ES-I3 (cell line): ENCODE measurements around the gene C11orf21.

Experiments used
- H3K36me3 ChIP-seq: 2 replicates; pipeline ENCODE4 v1.6.1; 2013; ENCODE audit warnings: mild to moderate bottlenecking, low read length, control low read depth, moderate library complexity; ENCODE audit not compliant: insufficient read depth
- H3K4me1 ChIP-seq: 2 replicates; pipeline ENCODE4 v1.6.1; 2013; ENCODE audit warnings: mild to moderate bottlenecking, control low read depth, low read length; ENCODE audit not compliant: insufficient read depth
- H3K9ac ChIP-seq: 2 replicates; pipeline ENCODE4 v1.6.1; 2013; ENCODE audit warnings: low read depth, mild to moderate bottlenecking, low read length, moderate library complexity
- H3K9me3 ChIP-seq: 2 replicates; pipeline ENCODE4 v1.6.1; 2013; ENCODE audit warnings: mild to moderate bottlenecking, low read length, moderate library complexity; ENCODE audit not compliant: control insufficient read depth, insufficient read depth

C11orf21 gene

GRCh38 chr11:2307501-2308331, 6.0 kb upstream of the C11orf21 start:
- H3K4me1 ChIP-seq = peaks cover 3% of the 10 kb centered on the region; the same call in 1 of the 2 replicates
- H3K9ac ChIP-seq = no peak overlapping the region
- no peaks in the 10 kb centered on the region for H3K9me3 ChIP-seq
- no peaks in the 10 kb centered on the region for H3K36me3 ChIP-seq

GRCh38 chr11:2306877-2307500, 5.3 kb upstream of the C11orf21 start:
- no peaks in the 10 kb centered on the region for H3K9me3 ChIP-seq
- H3K4me1 ChIP-seq = peaks cover 3% of the 10 kb centered on the region; the same call in 1 of the 2 replicates
- H3K9ac ChIP-seq = no peak overlapping the region
- H3K36me3 ChIP-seq = no peaks in the 10 kb centered on the region

GRCh38 chr11:2306452-2306823, 4.7 kb upstream of the C11orf21 start:
- no peaks in the 10 kb centered on the region for H3K36me3 ChIP-seq
- no peaks in the 10 kb centered on the region for H3K9me3 ChIP-seq
- H3K9ac ChIP-seq = no peak overlapping the region
- peaks cover 3% of the 10 kb centered on the region; the same call in 1 of the 2 replicates for H3K4me1 ChIP-seq

- peaks cover 3% of the 10 kb centered on the region; the same call in 1 of the 2 replicates for H3K4me1 ChIP-seq
- no peaks in the 10 kb centered on the region for H3K36me3 ChIP-seq
- no peaks in the 10 kb centered on the region for H3K9me3 ChIP-seq
- H3K9ac ChIP-seq = no peak overlapping the region
Measured at GRCh38 chr11:2305788-2306451, 4.2 kb upstream of the C11orf21 start.

GRCh38 chr11:2305140-2305778, 3.5 kb upstream of the C11orf21 start:
- no peaks in the 10 kb centered on the region for H3K9me3 ChIP-seq
- peaks cover 3% of the 10 kb centered on the region; the same call in 1 of the 2 replicates for H3K4me1 ChIP-seq
- no peak overlapping the region for H3K9ac ChIP-seq
- H3K36me3 ChIP-seq = no peaks in the 10 kb centered on the region

- H3K4me1 ChIP-seq = peaks cover 3% of the 10 kb centered on the region; the same call in 1 of the 2 replicates
- H3K9me3 ChIP-seq = no peaks in the 10 kb centered on the region
- no peak overlapping the region for H3K9ac ChIP-seq
- H3K36me3 ChIP-seq = no peaks in the 10 kb centered on the region
Measured at GRCh38 chr11:2304506-2305139, 2.9 kb upstream of the C11orf21 start.

- H3K9me3 ChIP-seq = no peaks in the 10 kb centered on the region
Measured at GRCh38 chr11:2303627-2304505, 2.1 kb upstream of the C11orf21 start.

GRCh38 chr11:2302896-2303626, 1.3 kb upstream of the C11orf21 start:
- Histone ChIP-seq H3K9me3 (no peaks in the 10 kb centered on the region), H3K4me1 (peaks cover 3% of the 10 kb centered on the region; the same call in 1 of the 2 replicates), H3K36me3 (no peaks in the 10 kb centered on the region), H3K9ac (no peak overlapping the region)

More at GRCh38 chr11:2303627-2304505, 2.1 kb upstream of the C11orf21 start:
- Histone ChIP-seq H3K9ac (no peak overlapping the region), H3K4me1 (peaks cover 3% of the 10 kb centered on the region; the same call in 1 of the 2 replicates), H3K36me3 (no peaks in the 10 kb centered on the region)

GRCh38 chr11:2302306-2302895, 683 bp upstream of the C11orf21 start:
- peaks cover 3% of the 10 kb centered on the region; the same call in 1 of the 2 replicates for H3K4me1 ChIP-seq

GRCh38 chr11:2300936-2301630, 635 bp downstream of the C11orf21 start:
- H3K9me3 ChIP-seq = no peaks in the 10 kb centered on the region
- H3K9ac ChIP-seq = no peak overlapping the region
- no peaks in the 10 kb centered on the region for H3K36me3 ChIP-seq
- peaks cover 3% of the 10 kb centered on the region; the same call in 1 of the 2 replicates for H3K4me1 ChIP-seq

More at GRCh38 chr11:2302306-2302895, 683 bp upstream of the C11orf21 start:
- H3K9me3 ChIP-seq = no peaks in the 10 kb centered on the region
- no peak overlapping the region for H3K9ac ChIP-seq
- no peaks in the 10 kb centered on the region for H3K36me3 ChIP-seq

- Histone ChIP-seq H3K36me3 (no peaks in the 10 kb centered on the region), H3K9ac (no peak overlapping the region), H3K4me1 (no peaks in the 10 kb centered on the region), H3K9me3 (no peaks in the 10 kb centered on the region)
Measured at GRCh38 chr11:2300290-2300935, 1.3 kb downstream of the C11orf21 start.
